Esophagus squamous epithelium (tissue), 4 donors: ENCODE data around the gene LRRC53.

Experiments used
- CTCF ChIP-seq, 6 experiments: fragments of 450-650 bp in 4 of 6; fragments of 200-600 bp in 2 of 6; sonication (generic) in 2 of 6; IDR thresholded peaks; one replicate each; pipeline ENCODE4 v1.5.1; 2016 to 2019; ENCODE audit warnings: antibody characterized with exemption in 6 of 6, mild to moderate bottlenecking in 4 of 6, moderate library complexity in 4 of 6
- POLR2A ChIP-seq, 4 donors: fragments of 450-650 bp; IDR thresholded peaks; one replicate each; pipeline ENCODE4 v1.6.1; 2017; ENCODE audit warnings: antibody characterized with exemption in 4 of 4, mild to moderate bottlenecking in 4 of 4, moderate library complexity in 3 of 4

- TF ChIP-seq CTCF (IDR thresholded peaks at IDR 0.05) (no peak), POLR2A (IDR thresholded peaks at IDR 0.05) (no peak)
Measured at GRCh38 chr1:74429580-74429979, 82.8 kb downstream of the LRRC53 start.
